Myocyte (in vitro differentiated cells): Measurements from ENCODE around the gene TFF3. TPM values are rescaled to one million over a fixed set of nuclear protein-coding genes. Genes with fewer than 3 reads are reported as not detected.

Experiments used
- DNase-seq: peaks from one replicate; pipeline ENCODE4 v3.0.0-alpha.2; 2012; ENCODE audit warnings: low read depth
- total RNA-seq: library from RNA; depleted of rRNA; stranded (reverse); fragments of >200 nt; gene quantifications from 2 replicates; pipeline ENCODE4 v1.2.3, GENCODE V29; 2014

TFF3 gene
- total RNA-seq, 1 donor from 2014 or later = 0.83 TPM

DNA sequence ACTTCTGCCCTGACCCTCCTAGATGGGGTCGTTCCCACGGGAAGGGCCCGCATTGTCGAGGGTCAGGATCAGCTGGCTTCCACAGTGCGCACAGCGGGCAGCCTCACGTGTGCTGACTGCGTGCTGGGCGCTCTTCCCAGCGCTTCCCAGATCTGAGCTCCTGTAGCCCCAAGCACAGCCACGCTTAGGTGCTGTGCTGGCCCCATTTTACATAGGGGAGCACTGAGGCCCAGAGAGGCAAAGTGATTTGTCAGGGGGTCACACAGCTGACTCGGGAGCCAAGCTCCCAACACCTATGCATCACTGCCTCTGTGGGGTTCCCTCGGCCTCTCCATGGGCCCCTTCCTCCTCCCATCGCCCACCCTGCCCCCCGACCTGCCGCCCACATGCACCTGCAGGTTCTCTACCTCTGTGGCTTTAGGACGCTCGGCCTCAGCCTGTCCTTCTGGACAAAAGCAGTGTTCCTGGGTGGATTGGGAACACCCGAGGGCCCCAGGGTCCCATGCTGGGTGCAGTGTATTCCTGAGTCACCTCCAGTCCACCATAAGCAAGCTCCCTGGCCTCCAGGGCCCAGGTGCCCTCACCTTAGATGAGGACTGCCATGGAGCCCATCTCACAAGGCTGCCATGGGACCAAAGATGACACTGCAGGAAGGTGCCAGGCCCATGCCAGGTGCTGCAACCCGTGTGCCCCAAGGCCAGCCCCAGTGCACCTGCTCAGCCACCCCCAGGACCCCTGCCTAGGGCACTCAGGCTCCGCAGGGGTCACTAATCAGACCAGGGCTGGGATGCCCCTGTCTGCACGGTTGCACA, 23.3 kb downstream of the TFF3 start:
- DNase-seq = no peak

GRCh38 chr21:42291003-42291750, 24.0 kb downstream of the TFF3 start:
- no peak for DNase-seq

DNA sequence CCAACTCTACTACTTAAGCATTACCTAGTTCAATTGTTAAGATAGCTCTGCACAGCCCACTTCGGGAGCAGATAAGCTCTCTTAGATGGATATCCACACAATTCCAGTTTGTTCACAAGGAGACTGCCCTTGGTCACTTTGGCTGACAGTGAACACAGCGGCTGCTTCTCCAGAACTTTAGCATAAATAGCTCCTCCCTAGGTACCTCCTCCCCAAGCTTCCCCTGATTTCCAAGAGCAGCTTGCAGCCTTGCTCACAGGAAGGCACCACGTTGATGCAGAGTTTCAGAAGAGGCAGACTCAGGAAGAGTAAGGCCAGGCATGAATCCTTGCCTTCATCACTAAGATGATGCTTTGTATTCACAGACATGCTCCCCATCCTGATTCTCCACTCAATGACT, 24.7 kb downstream of the TFF3 start:
- DNase-seq = no peak

DNA sequence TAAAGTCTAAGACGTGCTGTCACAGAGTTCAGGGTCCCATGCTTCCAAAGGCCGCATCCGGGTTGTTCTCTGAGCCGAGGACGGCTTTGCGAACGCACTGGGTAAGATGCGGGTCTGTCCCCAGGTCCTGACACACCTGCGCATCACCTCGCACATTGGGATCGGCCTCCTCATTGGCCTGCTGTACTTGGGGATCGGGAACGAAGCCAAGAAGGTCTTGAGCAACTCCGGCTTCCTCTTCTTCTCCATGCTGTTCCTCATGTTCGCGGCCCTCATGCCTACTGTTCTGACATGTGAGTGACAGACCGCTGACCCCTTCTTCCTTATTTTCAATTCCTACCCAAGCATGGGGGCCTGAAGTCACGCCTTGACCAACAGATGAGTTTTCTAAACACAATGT, 25.3 kb downstream of the TFF3 start:
- DNase-seq = no peak

DNA sequence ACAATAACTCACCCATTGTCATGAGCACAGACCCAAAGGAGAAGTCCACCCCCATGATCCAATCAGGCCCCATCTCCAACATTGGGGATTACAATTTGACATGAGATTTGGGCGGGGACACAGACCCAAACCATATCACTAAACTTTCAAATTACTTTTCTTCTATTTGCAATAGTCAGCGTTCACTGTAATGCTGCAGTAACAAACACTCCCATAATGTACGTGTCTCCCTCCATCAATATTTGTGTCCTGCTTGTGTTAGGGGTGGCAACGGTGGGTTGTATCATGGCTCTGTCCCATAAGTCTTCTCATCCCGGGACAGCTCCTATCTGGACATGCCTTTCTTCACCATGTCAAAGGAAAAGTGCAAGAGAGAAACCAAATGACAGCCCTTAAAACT, 26.2 kb downstream of the TFF3 start:
- DNase-seq = no peak

GRCh38 chr21:42287193-42288083, 27.8 kb downstream of the TFF3 start:
- DNase-seq = no peak

GRCh38 chr21:42286416-42286815, 28.8 kb downstream of the TFF3 start:
- no peak for DNase-seq

- DNase-seq = no peak
Observed at GRCh38 chr21:42285569-42286245, 29.5 kb downstream of the TFF3 start.

DNA sequence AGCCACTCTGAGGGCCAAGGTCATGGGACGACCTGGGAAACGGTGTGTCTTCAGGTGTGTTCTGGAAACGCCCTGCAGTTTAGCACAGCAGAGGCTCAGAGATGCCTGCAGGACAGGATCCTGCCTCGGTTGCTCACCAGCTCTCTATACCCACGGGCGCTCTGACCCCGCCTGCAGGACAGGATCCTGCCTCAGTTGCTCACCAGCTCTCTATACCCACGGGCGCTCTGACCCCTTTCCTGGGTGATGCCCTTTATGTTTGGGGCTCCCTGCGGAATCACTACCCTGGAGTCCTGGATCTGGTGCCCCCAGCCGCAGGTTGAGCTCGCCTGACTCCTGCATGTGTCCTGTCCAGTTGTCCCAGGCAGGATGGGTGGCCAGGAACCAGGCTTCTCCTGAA, 32.5 kb downstream of the TFF3 start:
- no peak for DNase-seq

DNA sequence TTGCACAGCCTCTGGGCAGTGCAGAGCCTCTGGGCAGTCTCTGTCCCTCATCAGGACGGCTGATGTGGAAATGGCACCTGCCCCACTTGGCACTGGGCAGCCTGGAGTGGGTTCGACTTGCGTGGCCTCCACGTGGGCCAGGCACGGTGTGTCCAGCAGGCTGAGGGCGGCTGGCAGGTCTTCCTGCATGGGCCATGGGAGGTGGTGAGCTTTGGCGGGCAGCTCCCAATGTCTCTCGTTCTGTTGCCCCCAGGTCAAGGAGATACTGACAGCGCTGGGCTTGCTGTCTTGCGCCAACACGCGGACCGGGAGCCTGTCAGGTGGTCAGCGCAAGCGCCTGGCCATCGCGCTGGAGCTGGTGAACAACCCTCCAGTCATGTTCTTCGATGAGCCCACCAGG, 33.2 kb downstream of the TFF3 start:
- DNase-seq = no peak

- no peak for DNase-seq
Observed at GRCh38 chr21:42281181-42281680, 34.0 kb downstream of the TFF3 start.

GRCh38 chr21:42280356-42281180, 34.6 kb downstream of the TFF3 start:
- no peak for DNase-seq

DNA sequence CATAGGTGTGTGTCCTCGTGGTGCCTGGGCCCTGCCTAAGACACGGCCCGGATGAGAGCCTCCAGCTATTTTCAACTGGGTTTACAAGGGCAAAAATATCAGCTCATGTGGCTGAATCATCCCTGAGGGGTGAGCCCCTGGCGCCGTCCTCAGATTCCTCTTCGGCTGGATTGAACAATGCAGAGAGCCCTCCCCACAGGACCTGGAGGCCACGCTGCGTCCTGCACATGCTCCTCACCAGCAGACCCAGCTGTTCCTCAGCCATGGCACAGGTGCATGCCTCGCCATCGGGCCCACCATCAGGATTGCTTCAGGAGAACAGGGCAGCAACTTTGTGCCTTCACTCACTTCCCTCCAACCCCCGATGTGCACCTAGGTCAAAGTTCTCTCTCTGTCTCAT, 35.3 kb downstream of the TFF3 start:
- DNase-seq = no peak

- no peak for DNase-seq
Observed at GRCh38 chr21:42279341-42279871, 35.8 kb downstream of the TFF3 start.

GRCh38 chr21:42278451-42279149, 36.6 kb downstream of the TFF3 start:
- no peak for DNase-seq

DNA sequence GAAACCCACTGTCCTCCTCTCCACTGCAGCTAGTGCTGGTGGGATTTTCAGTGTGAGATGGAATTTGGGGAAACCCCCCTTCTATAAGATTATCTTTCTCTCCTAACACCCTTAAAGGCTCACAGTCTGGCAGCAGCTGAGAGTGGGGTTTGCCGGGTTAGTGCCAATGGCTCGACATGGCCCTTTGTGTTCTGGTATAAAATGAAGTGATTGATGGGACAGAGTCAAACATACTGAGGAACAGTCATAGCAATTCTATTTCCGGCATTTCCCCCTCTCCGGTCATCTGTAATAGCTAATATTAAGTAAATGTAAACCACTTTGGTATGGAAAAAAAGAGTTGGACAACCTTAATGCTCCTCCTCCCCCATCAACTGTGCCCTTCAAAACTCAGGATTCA, 37.6 kb downstream of the TFF3 start:
- no peak for DNase-seq

DNA sequence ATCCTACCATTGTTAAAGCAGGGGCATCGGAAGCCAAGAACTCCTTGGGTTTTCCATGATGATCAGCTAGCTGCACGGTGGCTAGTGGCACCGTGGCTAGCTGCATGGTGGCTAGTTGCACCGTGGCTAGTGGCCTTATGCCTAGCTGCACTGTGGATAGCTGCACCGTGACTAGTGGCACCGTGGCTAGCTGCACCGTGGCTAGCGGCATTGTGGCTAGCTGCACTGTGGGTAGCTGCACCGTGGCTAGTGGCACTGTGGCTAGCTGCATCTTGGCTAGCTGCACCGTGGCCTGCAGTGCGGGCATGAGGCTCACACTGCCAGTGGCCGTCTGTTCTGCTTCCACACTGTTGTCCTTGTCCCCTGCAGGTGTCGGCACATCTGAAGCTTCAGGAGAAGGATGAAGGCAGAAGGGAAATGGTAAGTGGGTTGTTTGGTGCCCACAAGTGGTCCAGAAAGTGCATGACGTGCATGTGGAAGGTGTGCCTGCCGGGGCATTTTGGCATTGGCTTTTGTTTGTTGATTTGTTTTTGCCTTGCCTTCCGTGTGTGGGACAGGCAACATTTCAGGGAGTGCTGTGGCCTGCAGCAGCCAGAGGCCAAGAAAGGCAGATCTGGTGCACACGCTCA, 38.6 kb downstream of the TFF3 start:
- no peak for DNase-seq

DNA sequence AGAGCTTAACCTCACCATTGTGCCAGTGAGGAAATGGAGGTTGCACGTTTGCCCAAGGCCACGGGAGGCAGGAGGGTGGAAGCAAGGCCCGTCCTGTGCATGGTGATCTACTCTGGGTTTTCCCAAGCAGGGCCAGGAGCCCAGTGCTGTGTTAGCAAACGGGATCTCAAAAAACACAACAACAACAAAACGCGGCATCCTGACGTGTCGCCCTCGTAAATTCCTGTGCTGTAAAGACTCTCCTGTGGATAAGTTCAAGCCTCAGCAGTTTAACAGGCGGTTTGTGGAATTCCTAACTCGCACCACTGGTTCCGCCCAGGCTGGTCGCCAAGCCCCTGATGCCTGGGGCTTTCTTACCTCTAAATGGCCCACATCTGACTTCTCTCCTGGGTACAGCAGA, 39.1 kb downstream of the TFF3 start:
- DNase-seq = no peak
